Ovary (tissue), 9 donors: ENCODE measurements around the gene CDH1. TPM values are rescaled to one million over a fixed set of nuclear protein-coding genes. Genes with fewer than 3 reads are reported as not detected.

Experiments used
- DNase-seq, 5 donors: peaks; one replicate each; pipeline ENCODE4 v3.0.0-alpha.2; 2019 to 2020
- H3K27ac ChIP-seq, 2 donors: fragments of 200-600 bp; one replicate each; pipeline versions ENCODE4 v1.5.1 to v1.8.0; 2019 to 2022
- H3K27me3 ChIP-seq: fragments of 200-600 bp; one replicate; pipeline ENCODE4 v1.8.0; 2022
- H3K36me3 ChIP-seq: fragments of 200-600 bp; sonication (generic); one replicate; pipeline ENCODE4 v1.5.1; 2019
- H3K4me1 ChIP-seq: one replicate; pipeline ENCODE4 v1.8.1; 2013; ENCODE audit warnings: mild to moderate bottlenecking, moderate library complexity; ENCODE audit not compliant: insufficient read depth
- H3K4me3 ChIP-seq: fragments of 200-600 bp; sonication (generic); one replicate; pipeline ENCODE4 v1.5.1; 2017
- H3K9me3 ChIP-seq, 2 donors: fragments of 200-600 bp in 1 of 2; sonication (generic) in 1 of 2; one replicate each; pipeline versions ENCODE4 v1.5.1 to v1.8.1; 2013 to 2019; ENCODE audit warnings: mild to moderate bottlenecking in 1 of 2, moderate library complexity in 1 of 2
- EP300 ChIP-seq: sonication (generic); formaldehyde crosslinking; IDR thresholded peaks from one replicate; pipeline ENCODE4 v1.6.1; 2017; ENCODE audit warnings: antibody characterized with exemption
- POLR2A ChIP-seq: fragments of 450-650 bp; IDR thresholded peaks from one replicate; pipeline ENCODE4 v1.6.1; 2017; ENCODE audit warnings: antibody characterized with exemption, mild to moderate bottlenecking, moderate library complexity
- WGBS, 3 donors: extraction: QIAGEN DNeasy Blood & Tissue Kit in 1 of 3; methylation state at CpG; one replicate each; pipeline versions ENCODE4 v1.1.5 to v1.1.7; 2013 to 2017; 5-methylcytosine and 5-hydroxymethylcytosine counted together
- intact Hi-C, 4 donors: fragments of 100-400 bp; cut with DNase I; formaldehyde crosslinking; loops; one replicate each; pipeline versions ENCODE4 v1.11.0 to v1.15.1; 2022 to 2023
- polyA plus RNA-seq, 2 donors: library from polyadenylated mRNA; stranded (reverse); fragments of 200-250 nt in 1 of 2; fragments of 350-450 nt in 1 of 2; fragmentation: Illumina TruSeq in 1 of 2; extraction: RNeasy Lipid Tissue Mini Kit (QIAGEN cat#74804) in 1 of 2; gene quantifications; one replicate each; pipeline ENCODE4 v1.2.3, GENCODE V29; 2013 to 2014
- total RNA-seq, 7 donors: library from RNA; depleted of rRNA in 2 of 7; stranded (reverse); fragments of >200 nt in 2 of 7; fragmentation: NEBNext Ultra II Directional in 3 of 7; extraction: Animal tissue kit (Norgen Biotek cat#: 25700) in 3 of 7; gene quantifications; one replicate each; pipeline versions ENCODE4 v1.1.0 to v1.2.4, GENCODE V29; 2016 to 2023
- TF ChIP-seq, protein P1 (sequence below), 3 donors: fragments of 450-650 bp in 2 of 3; fragments of 200-600 bp in 1 of 3; IDR thresholded peaks; one replicate each; pipeline versions ENCODE4 v1.5.1 to v1.8.0; 2016 to 2022; ENCODE audit warnings: antibody characterized with exemption in 3 of 3, mild to moderate bottlenecking in 1 of 3
- donor health status: DM: no; HTN: no; CAD: no; lungs with moderate emphysema.
- donor health status: DM: no; HTN: no; CAD: no.
- donor health status: Bipolar disorder and iron deficiency.
- donor health status: DM: yes; HTN: yes; CAD: no.
- donor health status: DM: no; HTN: no; CAD: no.
- donor health status: DM: yes; HTN: yes; CAD: no.

Gene CDH1
- total and polyA plus RNA-seq, 9 donors, result 1.1 to 118 (median 9.1) TPM

GRCh38 chr16:68736561-68736960 is 531 bp upstream of the CDH1 start:
- DNase-seq, result no peak
- H3K27me3 ChIP-seq, result no peaks in the 10 kb centered on the region
- H3K9me3 ChIP-seq, result no peaks in the 10 kb centered on the region
- intact Hi-C loops, result no loop called here
- TF ChIP-seq POLR2A (no peak), EP300 (no peak)
- TF ChIP-seq, protein P1, sequence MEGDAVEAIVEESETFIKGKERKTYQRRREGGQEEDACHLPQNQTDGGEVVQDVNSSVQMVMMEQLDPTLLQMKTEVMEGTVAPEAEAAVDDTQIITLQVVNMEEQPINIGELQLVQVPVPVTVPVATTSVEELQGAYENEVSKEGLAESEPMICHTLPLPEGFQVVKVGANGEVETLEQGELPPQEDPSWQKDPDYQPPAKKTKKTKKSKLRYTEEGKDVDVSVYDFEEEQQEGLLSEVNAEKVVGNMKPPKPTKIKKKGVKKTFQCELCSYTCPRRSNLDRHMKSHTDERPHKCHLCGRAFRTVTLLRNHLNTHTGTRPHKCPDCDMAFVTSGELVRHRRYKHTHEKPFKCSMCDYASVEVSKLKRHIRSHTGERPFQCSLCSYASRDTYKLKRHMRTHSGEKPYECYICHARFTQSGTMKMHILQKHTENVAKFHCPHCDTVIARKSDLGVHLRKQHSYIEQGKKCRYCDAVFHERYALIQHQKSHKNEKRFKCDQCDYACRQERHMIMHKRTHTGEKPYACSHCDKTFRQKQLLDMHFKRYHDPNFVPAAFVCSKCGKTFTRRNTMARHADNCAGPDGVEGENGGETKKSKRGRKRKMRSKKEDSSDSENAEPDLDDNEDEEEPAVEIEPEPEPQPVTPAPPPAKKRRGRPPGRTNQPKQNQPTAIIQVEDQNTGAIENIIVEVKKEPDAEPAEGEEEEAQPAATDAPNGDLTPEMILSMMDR (IDR thresholded peaks at IDR 0.05), result no peak
- no peak overlapping the region for H3K4me3 ChIP-seq
- WGBS, 3 donors, result 80 to 87% (median 84%) methylated on average over 12 of the region's 12 CpGs
- H3K27ac ChIP-seq, result no peak overlapping the region
- H3K36me3 ChIP-seq, result no peaks in the 10 kb centered on the region
- H3K4me1 ChIP-seq, result peaks cover 3% of the 10 kb centered on the region

DNA sequence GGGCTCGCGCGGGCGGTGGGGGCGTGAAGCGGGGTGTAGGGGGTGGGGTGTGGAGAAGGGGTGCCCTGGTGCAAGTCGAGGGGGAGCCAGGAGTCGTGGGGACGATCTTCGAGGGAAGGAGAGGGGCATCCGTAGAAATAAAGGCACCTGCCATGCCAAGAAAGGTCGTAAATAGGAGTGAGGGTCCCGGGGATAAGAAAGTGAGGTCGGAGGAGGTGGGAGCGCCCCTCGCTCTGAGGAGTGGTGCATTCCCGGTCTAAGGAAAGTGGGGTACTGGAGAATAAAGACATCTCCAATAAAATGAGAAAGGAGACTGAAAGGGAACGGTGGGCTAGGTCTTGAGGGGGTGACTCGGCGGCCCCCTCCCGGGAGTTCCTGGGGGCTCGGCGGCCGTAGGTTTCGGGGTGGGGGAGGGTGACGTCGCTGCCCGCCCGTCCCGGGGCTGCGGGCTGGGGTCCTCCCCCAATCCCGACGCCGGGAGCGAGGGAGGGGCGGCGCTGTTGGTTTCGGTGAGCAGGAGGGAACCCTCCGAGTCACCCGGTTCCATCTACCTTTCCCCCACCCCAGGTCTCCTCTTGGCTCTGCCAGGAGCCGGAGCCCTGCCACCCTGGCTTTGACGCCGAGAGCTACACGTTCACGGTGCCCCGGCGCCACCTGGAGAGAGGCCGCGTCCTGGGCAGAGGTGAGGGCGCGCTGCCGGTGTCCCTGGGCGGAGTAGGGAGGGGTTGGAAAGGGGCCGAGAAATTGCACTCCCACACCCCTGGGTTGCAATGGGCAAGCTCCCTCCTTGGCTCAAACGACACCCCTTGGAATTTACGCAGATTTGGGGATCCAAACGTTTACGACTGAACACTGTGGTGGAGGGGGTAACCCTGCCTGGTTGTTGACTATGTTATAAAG is 888 bp downstream of the CDH1 start:
- no peak for TF ChIP-seq EP300
- H3K27me3 ChIP-seq, result no peaks in the 10 kb centered on the region
- H3K27ac ChIP-seq, result no peak overlapping the region
- intact Hi-C loops, result no loop called here
- 4 to 9% (median 5%) methylated on average over 58 of the region's 58 CpGs for WGBS, 3 donors
- peaks cover 3% of the 10 kb centered on the region for H3K4me1 ChIP-seq
- H3K9me3 ChIP-seq, result no peaks in the 10 kb centered on the region
- H3K36me3 ChIP-seq, result no peaks in the 10 kb centered on the region
- H3K4me3 ChIP-seq, result peak overlapping the region; percentile 39
- peak; percentile 19 to 52 (median 48) for DNase-seq

- WGBS, 3 donors, result 75 to 78% (median 77%) methylated on average over 7 of the region's 7 CpGs
- intact Hi-C loops, result no loop called here
- TF ChIP-seq POLR2A (no peak), EP300 (no peak)
- TF ChIP-seq, protein P1 (IDR thresholded peaks at IDR 0.05), result no peak
- Histone ChIP-seq H3K36me3 (no peaks in the 10 kb centered on the region), H3K4me1 (peaks cover 3% of the 10 kb centered on the region), H3K27ac (no peak overlapping the region), H3K27me3 (no peaks in the 10 kb centered on the region), H3K9me3 (no peaks in the 10 kb centered on the region), H3K4me3 (no peak overlapping the region)
- no peak for DNase-seq
Observed at GRCh38 chr16:68739964-68740627, 3.0 kb downstream of the CDH1 start.

DNA sequence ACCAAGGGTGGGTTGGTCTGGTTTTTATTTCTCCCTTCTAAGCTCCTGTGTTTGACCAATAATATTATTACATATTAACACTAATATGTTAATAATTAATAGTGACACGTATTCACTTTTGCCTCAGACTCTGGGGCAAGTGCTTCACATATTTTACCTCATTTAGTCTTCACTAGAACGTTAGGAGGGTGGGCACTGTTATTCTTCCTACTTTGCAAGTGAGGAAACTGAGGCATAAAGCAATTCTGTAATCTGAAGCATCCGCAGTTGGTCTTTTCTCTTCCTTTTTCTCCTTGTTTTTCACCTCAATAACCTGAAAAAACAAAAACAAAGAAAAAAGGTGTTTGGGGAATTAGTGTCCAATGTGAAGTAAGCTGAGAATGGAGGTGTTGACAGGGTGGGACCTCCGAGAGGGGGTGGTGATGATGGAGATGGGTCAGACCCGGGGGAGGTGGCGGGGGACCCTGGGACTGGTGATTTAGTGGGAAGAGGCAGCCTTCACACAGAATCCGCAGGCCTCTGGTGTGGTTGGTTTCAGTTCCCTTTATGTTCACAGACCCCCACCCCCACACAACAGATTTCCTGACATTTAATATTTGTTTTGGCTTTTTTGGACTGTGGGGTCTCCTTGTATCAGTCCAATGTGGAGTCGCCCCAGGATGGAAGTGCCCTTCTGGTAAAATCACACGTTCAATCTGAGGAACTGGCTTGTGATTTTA is 3.7 kb downstream of the CDH1 start:
- intact Hi-C loops, result no loop called here
- no peak overlapping the region for H3K27ac ChIP-seq
- 85 to 87% (median 87%) methylated on average over 9 of the region's 9 CpGs for WGBS, 3 donors
- no peak overlapping the region for H3K4me3 ChIP-seq
- no peak for DNase-seq
- TF ChIP-seq, protein P1 (IDR thresholded peaks at IDR 0.05), result no peak
- TF ChIP-seq EP300 (no peak), POLR2A (no peak)
- no peaks in the 10 kb centered on the region for H3K27me3 ChIP-seq
- peaks cover 3% of the 10 kb centered on the region for H3K4me1 ChIP-seq
- H3K9me3 ChIP-seq, result no peaks in the 10 kb centered on the region
- H3K36me3 ChIP-seq, result no peaks in the 10 kb centered on the region
